Hepatocyte (in vitro differentiated cells): ENCODE data around the gene CRELD2.

ENCODE experiments used
- EZH2 ChIP-seq: fragments of 200-600 bp; sonication (generic); IDR thresholded peaks from 2 replicates; pipeline ENCODE4 v1.6.1; 2016; ENCODE audit warnings: antibody characterized with exemption, mild to moderate bottlenecking, borderline replicate concordance
- EZH2phosphoT487 ChIP-seq: fragments of 200-600 bp; sonication (generic); IDR thresholded peaks from one replicate; pipeline ENCODE4 v1.6.1; 2018; ENCODE audit warnings: antibody characterized with exemption, mild to moderate bottlenecking, low read depth, moderate library complexity; ENCODE audit not compliant: unreplicated experiment, severe bottlenecking
- TF ChIP-seq, protein P1 (sequence below): fragments of 200-600 bp; sonication (generic); IDR thresholded peaks from 2 replicates; pipeline ENCODE4 v1.5.1; 2016; ENCODE audit warnings: antibody characterized with exemption, mild to moderate bottlenecking; ENCODE audit not compliant: poor library complexity

DNA sequence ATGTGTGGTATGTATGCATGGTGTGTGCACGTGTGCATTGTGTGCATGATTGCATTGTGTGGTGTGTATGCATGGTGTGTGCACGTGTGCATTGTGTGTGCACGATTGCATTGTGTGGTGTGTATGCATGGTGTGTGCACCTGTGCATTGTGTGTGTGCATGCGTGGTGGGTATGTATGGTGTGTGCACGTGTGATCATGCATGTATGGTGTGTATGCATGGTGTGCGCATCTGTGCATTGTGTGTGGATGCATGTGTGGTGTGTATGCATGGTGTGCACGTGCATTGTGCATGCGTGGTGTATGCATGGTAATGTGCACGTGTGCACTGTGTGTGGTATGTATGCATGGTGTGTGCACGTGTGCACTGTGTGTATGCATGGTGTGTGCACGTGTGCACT, 17.0 kb upstream of the CRELD2 start:
- TF ChIP-seq, protein P1, sequence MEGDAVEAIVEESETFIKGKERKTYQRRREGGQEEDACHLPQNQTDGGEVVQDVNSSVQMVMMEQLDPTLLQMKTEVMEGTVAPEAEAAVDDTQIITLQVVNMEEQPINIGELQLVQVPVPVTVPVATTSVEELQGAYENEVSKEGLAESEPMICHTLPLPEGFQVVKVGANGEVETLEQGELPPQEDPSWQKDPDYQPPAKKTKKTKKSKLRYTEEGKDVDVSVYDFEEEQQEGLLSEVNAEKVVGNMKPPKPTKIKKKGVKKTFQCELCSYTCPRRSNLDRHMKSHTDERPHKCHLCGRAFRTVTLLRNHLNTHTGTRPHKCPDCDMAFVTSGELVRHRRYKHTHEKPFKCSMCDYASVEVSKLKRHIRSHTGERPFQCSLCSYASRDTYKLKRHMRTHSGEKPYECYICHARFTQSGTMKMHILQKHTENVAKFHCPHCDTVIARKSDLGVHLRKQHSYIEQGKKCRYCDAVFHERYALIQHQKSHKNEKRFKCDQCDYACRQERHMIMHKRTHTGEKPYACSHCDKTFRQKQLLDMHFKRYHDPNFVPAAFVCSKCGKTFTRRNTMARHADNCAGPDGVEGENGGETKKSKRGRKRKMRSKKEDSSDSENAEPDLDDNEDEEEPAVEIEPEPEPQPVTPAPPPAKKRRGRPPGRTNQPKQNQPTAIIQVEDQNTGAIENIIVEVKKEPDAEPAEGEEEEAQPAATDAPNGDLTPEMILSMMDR = no peak
- TF ChIP-seq EZH2 (no peak), EZH2phosphoT487 (no peak)
